GM12874 (cell line): ENCODE results near the gene NCKAP1.

Experiments used
- TF ChIP-seq, protein P1 (sequence below): IDR thresholded peaks from 2 replicates; pipeline ENCODE4 v1.5.1; 2011; ENCODE audit warnings: low read depth, mild to moderate bottlenecking, control low read depth, low read length, moderate library complexity; ENCODE audit not compliant: insufficient read depth

The NCKAP1 gene

DNA sequence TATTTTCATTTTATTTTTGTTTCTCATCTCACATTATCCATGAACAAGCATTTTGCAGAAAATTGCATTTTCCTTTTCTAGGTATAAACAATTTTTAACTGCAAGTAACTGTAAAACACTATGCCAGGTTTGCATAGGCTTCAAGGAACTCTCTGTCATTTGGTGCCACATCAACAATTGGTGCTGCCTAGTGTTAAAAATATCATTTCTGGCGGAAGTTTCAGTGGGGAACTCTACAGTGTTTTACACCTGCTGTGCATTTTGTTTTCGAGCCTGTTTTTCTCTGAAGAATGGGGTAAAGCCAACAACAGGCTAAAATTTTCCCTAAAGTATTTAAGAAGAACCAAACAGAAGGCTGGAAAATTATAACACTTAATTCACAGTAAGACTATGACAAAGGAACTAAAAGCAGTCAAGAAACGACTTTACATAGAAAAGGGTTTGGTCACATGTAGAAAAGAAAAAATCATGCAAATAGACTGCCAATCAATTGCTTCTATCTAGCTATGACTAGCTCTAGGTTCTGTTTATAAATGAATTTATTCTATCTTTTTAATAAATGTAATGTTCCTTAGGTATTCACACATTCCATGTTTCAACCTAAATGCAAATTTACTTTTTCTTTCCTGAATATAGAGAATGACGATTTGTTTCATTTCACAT lies 150.4 kb downstream of the NCKAP1 start:
- TF ChIP-seq, protein P1, sequence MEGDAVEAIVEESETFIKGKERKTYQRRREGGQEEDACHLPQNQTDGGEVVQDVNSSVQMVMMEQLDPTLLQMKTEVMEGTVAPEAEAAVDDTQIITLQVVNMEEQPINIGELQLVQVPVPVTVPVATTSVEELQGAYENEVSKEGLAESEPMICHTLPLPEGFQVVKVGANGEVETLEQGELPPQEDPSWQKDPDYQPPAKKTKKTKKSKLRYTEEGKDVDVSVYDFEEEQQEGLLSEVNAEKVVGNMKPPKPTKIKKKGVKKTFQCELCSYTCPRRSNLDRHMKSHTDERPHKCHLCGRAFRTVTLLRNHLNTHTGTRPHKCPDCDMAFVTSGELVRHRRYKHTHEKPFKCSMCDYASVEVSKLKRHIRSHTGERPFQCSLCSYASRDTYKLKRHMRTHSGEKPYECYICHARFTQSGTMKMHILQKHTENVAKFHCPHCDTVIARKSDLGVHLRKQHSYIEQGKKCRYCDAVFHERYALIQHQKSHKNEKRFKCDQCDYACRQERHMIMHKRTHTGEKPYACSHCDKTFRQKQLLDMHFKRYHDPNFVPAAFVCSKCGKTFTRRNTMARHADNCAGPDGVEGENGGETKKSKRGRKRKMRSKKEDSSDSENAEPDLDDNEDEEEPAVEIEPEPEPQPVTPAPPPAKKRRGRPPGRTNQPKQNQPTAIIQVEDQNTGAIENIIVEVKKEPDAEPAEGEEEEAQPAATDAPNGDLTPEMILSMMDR, result no peak

DNA sequence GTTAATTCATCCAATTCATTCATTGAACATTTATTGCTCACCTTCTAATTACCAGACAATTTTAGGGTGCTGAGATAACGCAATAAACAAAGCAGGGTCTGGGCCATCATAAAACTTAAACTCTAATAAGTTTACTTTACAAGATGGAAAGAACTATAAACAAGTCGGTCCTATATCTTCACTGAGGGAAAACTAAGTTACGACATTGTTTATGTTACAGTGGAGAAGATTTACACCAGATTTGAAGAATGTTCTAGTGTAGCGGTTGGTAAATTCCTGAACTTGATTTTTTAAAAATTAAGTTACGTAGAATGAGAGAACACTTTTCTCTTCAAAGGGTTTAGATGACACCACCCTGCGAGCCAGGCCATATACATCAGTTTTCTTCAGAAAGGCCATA lies 151.2 kb downstream of the NCKAP1 start:
- TF ChIP-seq, protein P1, result no peak

- TF ChIP-seq, protein P1, result no peak
Observed at GRCh38 chr2:182885771-182886170, 152.5 kb downstream of the NCKAP1 start.

DNA sequence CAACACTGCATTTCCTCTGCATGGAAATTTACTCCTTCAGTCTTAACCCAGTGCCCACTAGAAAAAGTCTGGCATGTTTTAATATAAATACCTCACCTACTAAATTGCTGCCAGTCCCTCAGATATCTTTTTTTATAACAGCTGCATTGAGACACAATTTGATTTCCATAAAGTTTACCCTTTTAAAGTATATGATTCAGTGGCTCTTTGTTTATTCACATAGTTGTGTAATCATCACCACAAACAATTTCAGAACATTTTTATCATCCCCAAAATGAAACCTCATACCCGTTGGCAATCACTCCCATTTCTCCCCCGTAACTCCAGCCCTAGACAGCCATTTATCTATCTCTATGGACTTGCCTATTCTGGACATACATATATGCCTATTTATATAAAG lies 154.8 kb downstream of the NCKAP1 start:
- TF ChIP-seq, protein P1, result no peak

DNA sequence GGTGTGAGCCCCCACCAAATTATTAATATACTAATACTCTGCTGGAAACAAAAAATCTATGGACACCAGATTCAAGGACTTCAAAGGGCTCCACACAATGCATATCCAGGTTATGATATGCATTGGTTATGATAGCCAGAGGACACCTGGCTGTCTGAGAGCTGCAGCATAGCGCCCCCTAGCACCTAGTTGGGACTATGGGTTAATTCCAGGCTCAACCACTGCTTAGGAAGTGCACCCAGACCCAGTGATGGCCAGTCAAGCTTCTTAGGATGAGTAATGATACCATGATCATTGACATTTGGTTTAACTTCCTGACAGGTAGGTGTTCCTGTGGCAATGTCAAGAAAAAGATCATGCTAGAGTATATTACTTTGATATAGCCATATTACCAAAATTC lies 168.0 kb downstream of the NCKAP1 start:
- TF ChIP-seq, protein P1, result peak; percentile 43; the same call in 1 of the 2 replicates

DNA sequence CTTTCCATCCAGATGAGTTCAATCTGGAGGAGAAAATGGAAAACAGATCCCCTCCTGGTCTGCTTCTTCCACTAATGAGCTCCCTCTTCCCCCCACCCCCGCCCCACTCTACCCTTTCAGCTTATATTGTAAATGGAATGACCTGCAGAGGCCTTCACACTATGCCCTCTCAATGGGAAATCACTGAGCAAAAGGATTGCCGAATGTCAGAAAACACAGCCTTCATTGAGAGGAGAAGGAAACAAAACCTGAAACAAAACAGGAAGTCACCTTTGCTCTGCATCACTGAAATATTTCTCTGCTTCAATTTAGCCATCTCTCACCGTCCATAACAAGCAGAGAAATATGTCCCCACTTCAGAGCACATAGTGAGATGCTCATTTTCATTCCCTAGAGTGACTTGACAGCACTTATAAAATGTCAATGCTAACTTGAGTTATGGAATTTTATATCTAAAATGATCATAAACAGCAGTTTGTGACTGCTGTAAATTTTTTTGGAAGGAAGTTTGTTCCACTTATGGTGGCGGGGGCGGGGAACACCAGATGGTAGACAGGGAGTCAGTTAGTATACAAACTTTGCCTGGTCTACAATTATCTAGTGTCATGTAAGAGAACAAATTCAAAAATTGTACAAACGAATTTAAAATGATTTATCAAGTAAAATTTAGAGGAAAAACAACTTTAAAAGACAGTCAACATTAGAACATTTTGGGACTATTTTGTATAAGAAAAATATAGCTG lies 170.0 kb downstream of the NCKAP1 start:
- TF ChIP-seq, protein P1, result no peak

- TF ChIP-seq, protein P1, result no peak
Observed at GRCh38 chr2:182867426-182868053, 170.7 kb downstream of the NCKAP1 start.
